SW480 (cell line): Measurements from ENCODE around the gene ARL14.
A peak's percentile ranks its signal among the peaks of the same experiment; 100 is the strongest.
"Not testable (repeated sequence)": the region's sequence is repeated elsewhere in the genome, so short reads cannot be mapped to it uniquely, and the experiment has no call there.

Source experiments
- DNase-seq: peaks from one replicate; pipeline ENCODE4 v3.0.0-alpha.2; 2016; ENCODE audit warnings: low spot score

The ARL14 gene

GRCh38 chr3:160677459-160677881 lies 510 bp downstream of the ARL14 start:
- DNase-seq: no peak

DNA sequence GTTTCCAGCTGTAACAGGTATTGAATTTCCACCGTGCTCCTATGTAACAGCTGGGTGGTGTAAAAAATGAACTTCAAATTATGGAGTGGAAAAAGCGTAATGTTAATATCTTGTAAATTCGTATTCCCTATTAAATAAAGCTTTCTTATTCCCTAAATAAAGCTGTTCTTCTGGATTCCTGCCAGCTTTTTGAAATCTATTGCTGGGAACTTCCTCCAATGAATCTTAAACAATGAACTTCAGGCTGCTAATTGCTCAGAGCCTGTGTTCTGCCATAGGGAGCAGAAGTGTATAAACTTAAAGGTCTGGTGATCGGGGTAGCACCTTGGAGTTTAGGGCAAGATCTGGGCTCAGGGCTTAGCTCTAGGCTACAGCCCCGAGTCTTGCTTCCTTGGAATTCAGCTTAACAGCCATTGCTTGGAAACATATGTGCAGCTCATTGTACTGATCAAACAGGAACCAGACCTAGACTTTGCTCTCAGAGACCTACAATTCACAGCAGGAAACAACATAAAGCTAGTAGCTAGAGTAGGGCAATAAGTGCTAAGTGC lies 1.4 kb downstream of the ARL14 start:
- DNase-seq: no peak

DNA sequence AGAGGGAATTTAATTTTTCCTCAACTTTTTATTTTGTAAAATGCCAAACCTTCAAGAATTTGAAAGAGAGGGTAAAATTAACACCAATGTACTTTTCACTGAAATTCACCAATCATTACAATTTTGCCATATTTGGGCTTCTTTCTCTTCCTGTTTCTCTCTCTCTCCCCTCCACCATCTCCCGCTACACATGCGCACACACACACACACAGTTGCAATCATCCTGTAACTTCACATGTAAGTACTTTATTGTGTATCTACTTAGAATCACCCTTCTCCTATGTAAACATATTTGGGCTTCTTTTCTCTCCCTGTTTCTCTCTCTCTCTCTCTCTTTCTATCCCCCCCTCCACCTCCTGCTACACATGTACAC lies 7.4 kb downstream of the ARL14 start:
- no peak for DNase-seq

GRCh38 chr3:160685144-160685766 lies 8.3 kb downstream of the ARL14 start:
- no peak for DNase-seq

DNA sequence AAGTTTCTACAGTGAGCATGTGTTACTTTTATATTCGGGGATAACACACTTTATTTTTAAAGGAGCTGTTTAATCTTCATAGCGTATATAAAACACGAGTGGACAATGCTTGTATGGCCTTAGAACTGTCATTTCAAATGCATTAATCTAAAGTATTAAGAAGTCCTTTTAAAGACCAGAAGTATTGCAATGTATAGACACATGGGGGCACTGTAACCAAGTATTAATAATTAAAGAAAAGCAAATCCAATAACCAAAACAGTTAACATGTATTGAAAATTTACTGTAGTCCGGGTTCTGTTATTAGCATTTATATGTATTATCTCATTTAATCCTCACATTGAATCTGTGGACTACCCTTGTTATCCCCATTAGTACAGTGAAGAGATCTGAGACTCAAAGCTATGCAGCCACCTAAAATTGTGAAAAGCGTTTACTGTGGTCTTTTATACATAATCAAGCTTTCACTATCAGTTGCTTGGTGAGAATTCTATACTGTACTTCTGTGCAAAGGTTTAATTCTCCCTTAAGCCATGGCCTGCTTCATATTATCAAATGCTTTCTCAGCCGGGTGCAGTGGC lies 10.1 kb downstream of the ARL14 start:
- peak; percentile 44 for DNase-seq

DNA sequence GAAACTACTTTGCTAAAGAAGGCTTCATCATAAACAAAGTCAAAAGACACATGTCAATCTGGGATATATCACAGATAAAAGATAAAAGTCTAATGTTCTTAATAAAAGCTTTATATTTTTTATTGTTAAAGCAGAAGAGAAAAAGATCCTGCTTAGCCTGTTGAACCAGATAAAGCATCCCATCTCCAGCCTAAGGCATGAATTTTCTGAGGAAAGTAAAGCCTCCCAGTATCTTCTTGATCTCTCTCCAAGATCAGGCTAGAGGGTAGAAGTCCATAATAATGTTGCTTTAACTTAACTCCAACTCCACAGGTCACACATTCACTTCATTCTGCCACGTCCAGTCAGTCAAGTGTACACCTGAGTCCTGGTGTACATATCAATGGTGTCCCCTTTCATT lies 14.2 kb downstream of the ARL14 start:
- DNase-seq: no peak

- no peak for DNase-seq
Measured at GRCh38 chr3:160691962-160692361, 15.0 kb downstream of the ARL14 start.

- DNase-seq: no peak
Measured at GRCh38 chr3:160693191-160693590, 16.2 kb downstream of the ARL14 start.

DNA sequence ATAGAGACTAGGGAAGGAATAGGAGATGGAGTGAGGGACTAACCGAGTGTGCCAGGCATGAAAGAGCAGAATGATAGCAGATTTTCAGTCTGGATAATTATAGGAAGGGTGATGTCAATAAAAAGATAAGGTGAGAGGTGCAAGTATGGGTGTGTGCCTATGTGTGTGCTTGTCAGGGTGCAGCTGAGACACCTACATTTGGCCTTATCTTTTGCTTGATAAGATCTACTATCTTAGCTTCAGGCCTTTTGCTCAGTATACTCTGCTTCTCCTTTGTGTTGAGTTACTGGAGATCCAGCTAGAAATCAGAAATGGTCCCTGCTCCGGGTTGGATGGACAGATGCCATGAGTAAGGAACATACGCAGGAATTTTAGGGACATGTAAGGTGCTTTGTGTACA lies 17.4 kb downstream of the ARL14 start:
- no peak for DNase-seq

DNA sequence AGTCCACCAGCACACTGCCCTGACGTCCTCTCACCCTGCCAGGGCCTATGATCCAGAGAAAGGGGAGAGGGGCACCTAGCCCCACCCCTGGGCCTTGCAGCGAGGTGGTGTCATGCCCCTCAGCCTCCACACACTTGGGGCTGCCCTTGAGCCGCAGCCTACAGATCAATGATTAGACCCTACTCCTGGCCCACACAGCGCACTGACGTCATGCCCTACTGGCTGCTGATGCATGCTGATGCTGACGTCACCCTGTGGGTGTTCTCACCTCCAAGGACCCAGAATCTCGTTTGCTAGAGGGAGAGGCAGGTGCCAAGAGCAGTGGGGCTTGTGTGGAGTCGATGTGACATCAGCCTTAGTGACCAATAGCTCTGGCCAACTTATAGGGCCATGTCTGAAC lies 18.0 kb downstream of the ARL14 start:
- no peak for DNase-seq

- DNase-seq: no peak
Measured at GRCh38 chr3:160695915-160696327, 19.0 kb downstream of the ARL14 start.

- no peak for DNase-seq
Measured at GRCh38 chr3:160697637-160698380, 20.8 kb downstream of the ARL14 start.

DNA sequence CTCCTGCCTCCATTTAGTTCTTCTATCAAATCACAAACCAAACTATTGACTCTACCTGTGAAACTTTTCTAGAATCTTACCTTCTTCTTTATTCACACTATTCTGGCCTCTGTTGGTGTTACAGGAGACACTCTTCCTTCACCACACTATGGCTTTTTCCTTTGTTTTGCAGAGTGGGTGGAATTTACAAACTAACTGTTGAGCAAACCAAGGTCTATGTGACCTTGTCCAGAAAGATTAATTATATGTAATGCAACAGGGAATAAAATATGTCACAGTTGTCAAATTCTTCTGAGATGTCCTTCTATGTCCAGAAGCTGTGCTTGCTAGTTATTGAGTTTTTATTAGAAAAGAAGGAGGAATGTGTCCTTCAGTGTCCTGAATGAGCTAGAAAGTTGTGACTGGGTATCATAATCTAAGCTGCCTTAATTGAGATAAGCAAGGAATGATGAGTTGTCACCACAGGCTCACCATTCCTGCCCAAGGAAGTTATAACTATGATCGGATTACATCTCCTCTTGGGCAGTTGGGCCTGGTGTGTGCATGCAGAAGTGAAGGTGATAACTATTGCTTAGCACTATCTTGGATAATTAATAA lies 21.7 kb downstream of the ARL14 start:
- no peak for DNase-seq

DNA sequence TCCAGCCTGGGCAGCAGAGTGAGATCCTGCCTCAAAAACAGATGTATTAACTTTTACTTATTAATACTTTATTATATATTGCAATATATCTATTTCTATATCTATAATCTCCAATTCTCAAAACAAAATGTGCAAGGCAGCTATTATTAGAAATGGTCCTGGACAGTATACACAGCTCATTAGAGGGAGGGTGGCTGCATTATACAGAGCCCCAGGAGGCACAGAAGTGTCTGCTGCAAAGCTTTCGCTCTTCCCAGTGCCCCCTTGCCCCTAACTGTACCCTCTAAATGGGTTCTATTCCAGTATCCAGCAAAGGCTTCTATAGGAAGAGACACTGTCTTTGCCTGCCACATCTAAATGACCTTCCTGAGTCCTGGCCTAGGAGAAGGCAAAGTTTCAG lies 24.5 kb downstream of the ARL14 start:
- no peak for DNase-seq

DNA sequence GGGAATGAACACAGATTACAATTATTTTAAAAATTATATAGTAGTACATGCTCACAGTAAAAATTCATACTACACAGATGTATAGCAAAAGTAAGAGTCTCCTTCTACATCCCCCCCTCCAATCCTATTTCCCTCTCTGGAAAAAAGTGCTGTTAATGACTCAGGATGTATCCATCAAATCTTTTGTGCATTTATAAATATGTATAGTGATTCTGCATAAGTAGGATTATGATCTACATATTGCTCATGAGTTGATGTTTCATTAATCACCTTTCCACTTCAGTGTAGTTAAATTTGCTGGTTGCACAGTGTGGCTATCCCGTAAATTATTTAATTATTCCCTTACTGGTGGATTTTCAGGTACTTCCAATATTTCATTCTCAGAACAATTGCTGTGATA lies 25.3 kb downstream of the ARL14 start:
- no peak for DNase-seq

DNA sequence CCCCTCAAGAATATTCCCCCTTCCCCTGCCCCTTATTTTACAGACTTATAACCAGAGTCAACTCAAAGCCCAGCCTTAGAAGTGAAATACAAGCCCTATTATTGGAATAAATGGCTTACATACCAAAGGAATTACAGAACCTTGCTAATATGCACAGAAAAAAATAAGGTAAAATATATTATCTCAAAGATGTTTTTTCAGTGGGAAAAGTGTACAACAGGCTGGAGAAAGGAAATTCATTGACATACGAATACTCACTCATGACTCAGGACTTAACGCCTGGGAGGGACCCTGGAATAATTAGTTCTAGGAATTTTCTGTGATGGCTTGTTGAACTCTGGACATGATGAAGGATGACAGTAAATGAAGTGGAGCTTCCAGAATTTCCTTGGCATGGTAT lies 27.0 kb downstream of the ARL14 start:
- DNase-seq: no peak

DNA sequence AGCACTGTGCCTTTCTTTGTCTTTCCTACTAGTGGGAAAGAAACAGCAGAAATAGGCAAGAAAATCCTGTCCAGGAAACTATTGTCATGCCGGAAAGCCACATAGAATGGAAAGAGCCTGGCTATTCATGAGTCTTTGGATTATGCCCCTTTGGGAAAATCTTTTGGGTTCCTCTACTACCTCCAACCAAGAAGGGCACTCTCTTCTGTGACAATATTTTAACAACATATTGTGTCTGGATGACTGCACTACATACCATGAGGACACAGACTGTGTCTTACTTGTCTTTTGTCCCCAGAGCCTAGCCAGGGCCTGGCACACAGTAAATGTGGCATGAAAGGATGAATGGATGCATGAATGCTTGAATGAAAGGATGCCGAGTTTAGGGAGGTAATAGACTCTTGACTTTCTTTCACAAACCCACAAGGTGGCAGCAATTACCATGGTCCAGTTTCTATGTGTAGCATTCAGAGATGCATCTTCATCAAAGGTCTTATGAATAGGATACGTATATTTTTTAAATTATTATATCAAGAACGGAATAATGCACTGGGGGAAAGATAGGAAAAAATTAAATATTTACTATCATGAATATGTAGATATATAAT lies 30.3 kb downstream of the ARL14 start:
- DNase-seq: peak; percentile 67

DNA sequence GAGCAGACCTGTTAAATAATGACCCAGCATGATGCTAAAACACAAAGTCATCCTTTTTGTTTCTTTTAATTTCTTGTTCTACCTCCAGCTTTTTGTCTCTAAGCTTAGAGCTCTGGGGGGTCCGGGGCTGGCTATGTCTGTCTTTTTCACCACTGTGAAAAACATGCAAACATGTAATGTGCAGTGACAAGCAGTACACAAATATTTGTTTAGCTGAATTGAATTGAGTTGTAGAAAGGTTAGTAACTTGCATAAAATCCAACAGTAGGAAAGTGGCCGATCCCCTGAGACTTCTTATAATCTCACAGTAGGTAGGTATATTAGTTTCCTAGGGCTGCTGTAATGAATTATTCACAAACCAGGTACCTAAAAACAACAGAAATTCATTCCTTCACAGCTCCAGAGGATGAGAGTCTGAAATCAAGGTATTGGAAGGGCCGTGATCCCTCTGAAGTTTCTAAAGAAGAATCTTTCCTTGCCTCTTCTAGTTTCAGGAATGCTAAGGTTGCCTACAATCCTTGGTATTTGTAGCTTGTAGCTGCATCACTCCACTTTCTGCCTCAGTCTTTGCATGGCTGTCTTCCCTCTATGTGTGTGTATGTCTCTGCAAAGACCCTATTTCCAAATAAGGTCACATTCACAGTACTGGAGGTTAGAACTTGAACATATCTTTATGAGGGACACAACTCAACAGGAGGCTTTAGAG lies 32.7 kb downstream of the ARL14 start:
- no peak for DNase-seq

DNA sequence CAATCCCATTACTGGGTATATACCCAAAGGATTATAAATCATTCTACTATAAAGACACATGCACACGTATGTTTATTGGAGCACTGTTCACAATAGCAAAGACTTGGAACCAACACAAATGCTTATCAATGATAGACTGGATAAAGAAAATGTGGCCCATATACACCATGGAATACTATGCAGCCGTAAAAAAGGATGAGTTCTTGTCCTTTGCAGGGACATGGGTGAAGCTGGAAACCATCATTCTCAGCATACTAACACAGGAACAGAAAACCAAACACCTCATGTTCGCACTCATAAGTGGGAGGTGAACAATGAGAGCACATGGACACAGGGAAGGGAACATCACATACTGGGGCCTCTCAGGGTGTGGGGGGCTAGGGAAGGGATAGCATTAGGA lies 36.2 kb downstream of the ARL14 start:
- DNase-seq: not testable (repeated sequence)

- DNase-seq: no peak
Measured at GRCh38 chr3:160719710-160720109, 42.8 kb downstream of the ARL14 start.

DNA sequence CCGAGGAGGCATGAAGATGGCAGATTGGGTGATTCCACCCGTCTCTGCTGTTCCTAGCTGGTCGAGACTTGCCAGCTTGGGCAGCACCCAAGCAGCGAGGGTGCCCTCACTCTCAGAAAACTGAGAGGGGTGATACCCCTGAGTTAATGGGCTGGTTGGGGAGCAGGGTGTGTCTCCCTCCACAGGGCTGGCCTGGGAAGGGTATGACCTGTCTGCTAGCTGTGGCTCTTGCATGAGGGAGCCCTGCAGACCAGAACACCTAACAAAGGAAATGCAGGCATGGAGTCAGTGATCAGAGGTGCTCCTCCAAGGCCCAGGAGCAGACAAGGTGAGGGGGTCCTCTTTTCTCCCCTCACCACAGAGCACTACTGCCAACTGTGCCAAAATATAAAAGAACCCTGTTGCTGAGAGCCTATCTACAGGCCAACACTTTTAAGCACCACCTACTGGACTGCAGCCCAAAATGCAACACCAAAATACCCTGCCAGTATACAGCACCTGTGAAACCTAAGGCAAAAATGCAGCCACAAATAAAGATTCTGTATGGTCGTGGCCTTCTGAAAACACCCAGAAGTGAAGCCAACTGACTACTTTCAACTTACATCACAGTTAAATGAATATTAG lies 43.3 kb downstream of the ARL14 start:
- peak; percentile 7 for DNase-seq
